ENCODE measurements around the gene EIPR1.

Gene EIPR1

GRCh38 chr2:3266925-3267867, 110.4 kb downstream of the EIPR1 start:
- no peak for DNase-seq

- no peak for DNase-seq
Observed at GRCh38 chr2:3265981-3266924, 111.4 kb downstream of the EIPR1 start.

- no peak for DNase-seq
Observed at GRCh38 chr2:3265471-3265870, 112.1 kb downstream of the EIPR1 start.

GRCh38 chr2:3264010-3264744, 113.4 kb downstream of the EIPR1 start:
- no peak for DNase-seq

- no peak for DNase-seq
Observed at GRCh38 chr2:3263487-3263886, 114.1 kb downstream of the EIPR1 start.

GRCh38 chr2:3262437-3263388, 114.9 kb downstream of the EIPR1 start:
- DNase-seq: no peak

GRCh38 chr2:3261511-3261910, 116.1 kb downstream of the EIPR1 start:
- DNase-seq: no peak

- no peak for DNase-seq
Observed at GRCh38 chr2:3260959-3261358, 116.7 kb downstream of the EIPR1 start.

GRCh38 chr2:3257826-3258225, 119.8 kb downstream of the EIPR1 start:
- no peak for DNase-seq

GRCh38 chr2:3257166-3257565, 120.5 kb downstream of the EIPR1 start:
- no peak for DNase-seq

GRCh38 chr2:3256605-3257004, 121.0 kb downstream of the EIPR1 start:
- DNase-seq: no peak

- no peak for DNase-seq
Observed at GRCh38 chr2:3256157-3256556, 121.5 kb downstream of the EIPR1 start.

- DNase-seq: no peak
Observed at GRCh38 chr2:3254442-3254941, 123.1 kb downstream of the EIPR1 start.

- DNase-seq: no peak
Observed at GRCh38 chr2:3253913-3254441, 123.6 kb downstream of the EIPR1 start.

GRCh38 chr2:3251946-3252345, 125.7 kb downstream of the EIPR1 start:
- DNase-seq: no peak

- no peak for DNase-seq
Observed at GRCh38 chr2:3249476-3249962, 128.1 kb downstream of the EIPR1 start.

- no peak for DNase-seq
Observed at GRCh38 chr2:3248754-3249475, 128.7 kb downstream of the EIPR1 start.

GRCh38 chr2:3246928-3247714, 130.5 kb downstream of the EIPR1 start:
- no peak for DNase-seq

- no peak for DNase-seq
Observed at GRCh38 chr2:3246406-3246805, 131.2 kb downstream of the EIPR1 start.

Data from activated CD8-positive, alpha-beta memory T cell treated with anti-CD3 and anti-CD28 coated beads, Interleukin-2, amount 50 U/mL, for 48 hours (primary cell).